GM23338 (cell line): ENCODE measurements around the gene DACH2. TPM values are rescaled to one million over a fixed set of nuclear protein-coding genes. Genes with fewer than 3 reads are reported as not detected.

Experiments
- ATAC-seq: fragments of 200-7000 bp; cut with Tn5 transposase; 3 replicates; pipeline ENCODE4 v1.9.1; 2020
- DNase-seq: peaks from one replicate; pipeline ENCODE4 v3.0.0-alpha.2; 2015; ENCODE audit warnings: low spot score
- H2AFZ ChIP-seq: fragments of 200-600 bp; sonication (generic); 2 replicates; pipeline ENCODE4 v1.8.0; 2016; ENCODE audit warnings: antibody characterized with exemption, mild to moderate bottlenecking, moderate library complexity
- H3F3A ChIP-seq: fragments of 200-600 bp; sonication (generic); replicated peaks from 2 replicates; pipeline ENCODE4 v1.8.0; 2017; ENCODE audit warnings: antibody characterized with exemption, mixed run types, low read depth
- H3K27ac ChIP-seq: fragments of 200-600 bp; sonication (generic); 2 replicates; pipeline ENCODE4 v1.6.1; 2016; ENCODE audit warnings: low read depth
- H3K27me3 ChIP-seq: fragments of 200-600 bp; sonication (generic); 2 replicates; pipeline ENCODE4 v1.8.0; 2016; ENCODE audit warnings: mild to moderate bottlenecking, mixed run types, moderate library complexity; ENCODE audit not compliant: insufficient read depth
- H3K36me3 ChIP-seq: fragments of 200-600 bp; sonication (generic); 2 replicates; pipeline ENCODE4 v1.8.0; 2016; ENCODE audit warnings: mild to moderate bottlenecking; ENCODE audit not compliant: insufficient read depth
- H3K4me1 ChIP-seq: fragments of 200-600 bp; sonication (generic); 2 replicates; pipeline ENCODE4 v1.8.0; 2016; ENCODE audit warnings: mild to moderate bottlenecking, moderate library complexity; ENCODE audit not compliant: insufficient read depth
- H3K4me2 ChIP-seq: fragments of 200-600 bp; sonication (generic); 2 replicates; pipeline ENCODE4 v1.7.1; 2017; ENCODE audit warnings: mixed run types
- H3K4me3 ChIP-seq: fragments of 200-600 bp; sonication (generic); 2 replicates; pipeline ENCODE4 v1.6.1; 2016; ENCODE audit warnings: mixed run types
- H3K79me2 ChIP-seq: fragments of 200-600 bp; sonication (generic); replicated peaks from 2 replicates; pipeline ENCODE4 v1.8.0; 2017; ENCODE audit warnings: mild to moderate bottlenecking; ENCODE audit not compliant: insufficient read depth
- H3K9me2 ChIP-seq: fragments of 200-600 bp; sonication (generic); 2 replicates; pipeline ENCODE4 v1.8.0; 2017; ENCODE audit not compliant: insufficient read depth
- H4K20me1 ChIP-seq: fragments of 200-600 bp; sonication (generic); replicated peaks from 2 replicates; pipeline ENCODE4 v1.8.0; 2017; ENCODE audit warnings: mild to moderate bottlenecking; ENCODE audit not compliant: insufficient read depth
- H3K27ac Mint-ChIP-seq: 2 replicates; pipeline ENCODE4 v1.8.0; 2020; ENCODE audit warnings: inconsistent platforms, mild to moderate bottlenecking, moderate library complexity, mixed read lengths
- H3K27me3 Mint-ChIP-seq: 3 replicates; pipeline ENCODE4 v1.8.0; 2022; ENCODE audit warnings: low read depth, mild to moderate bottlenecking, moderate library complexity, mixed read lengths, inconsistent platforms; ENCODE audit not compliant: insufficient read depth, poor library complexity
- H3K36me3 Mint-ChIP-seq: 3 replicates; pipeline ENCODE4 v1.8.0; 2021; ENCODE audit warnings: low read depth, mild to moderate bottlenecking, inconsistent platforms, moderate library complexity, mixed read lengths
- H3K4me1 Mint-ChIP-seq: 3 replicates; pipeline ENCODE4 v1.8.0; 2020; ENCODE audit warnings: mild to moderate bottlenecking, inconsistent platforms, mixed read lengths
- H3K4me3 Mint-ChIP-seq: 3 replicates; pipeline ENCODE4 v1.8.0; 2021; ENCODE audit warnings: moderate library complexity, mild to moderate bottlenecking, inconsistent platforms, mixed read lengths
- H3K9me3 Mint-ChIP-seq: 3 replicates; pipeline ENCODE4 v1.8.0; 2020; ENCODE audit warnings: moderate library complexity, mild to moderate bottlenecking, inconsistent platforms, mixed read lengths
- ETS1 ChIP-seq: IDR thresholded peaks from 2 replicates; pipeline ENCODE4 v1.6.1; 2016; ENCODE audit warnings: antibody characterized with exemption
- EZH2 ChIP-seq: fragments of 200-600 bp; sonication (generic); IDR thresholded peaks from one replicate; pipeline ENCODE4 v1.8.0; 2017; ENCODE audit warnings: antibody characterized with exemption, mild to moderate bottlenecking, low read depth; ENCODE audit not compliant: unreplicated experiment
- EZH2phosphoT487 ChIP-seq: fragments of 200-600 bp; sonication (generic); IDR thresholded peaks from one replicate; pipeline ENCODE4 v1.8.1; 2018; ENCODE audit warnings: antibody characterized with exemption; ENCODE audit not compliant: unreplicated experiment
- JUNB ChIP-seq: IDR thresholded peaks from one replicate; pipeline ENCODE4 v1.6.1; 2016; ENCODE audit warnings: antibody characterized with exemption; ENCODE audit not compliant: unreplicated experiment
- NANOG ChIP-seq: IDR thresholded peaks from 2 replicates; pipeline ENCODE4 v1.6.1; 2016; ENCODE audit warnings: antibody characterized with exemption, borderline replicate concordance
- REST ChIP-seq: IDR thresholded peaks from one replicate; pipeline ENCODE4 v1.6.1; 2018; ENCODE audit warnings: antibody characterized with exemption; ENCODE audit not compliant: unreplicated experiment
- STAT1 ChIP-seq: IDR thresholded peaks from one replicate; pipeline ENCODE4 v1.6.1; 2016; ENCODE audit warnings: antibody characterized with exemption; ENCODE audit not compliant: unreplicated experiment
- ZNF114 ChIP-seq: fragments of 250-450 bp; sonication (Bioruptor Pico); IDR thresholded peaks from 2 replicates; pipeline ENCODE4 v1.5.0; 2020; ENCODE audit warnings: mild to moderate bottlenecking, moderate library complexity
- ZNF331 ChIP-seq: fragments of 250-450 bp; sonication (Bioruptor Pico); IDR thresholded peaks from 2 replicates; pipeline ENCODE4 v1.5.0; 2020; ENCODE audit warnings: low read depth, mild to moderate bottlenecking, moderate library complexity
- ZNF462 ChIP-seq: fragments of 250-450 bp; sonication (Bioruptor Pico); IDR thresholded peaks from 2 replicates; pipeline ENCODE4 v1.5.0; 2020; ENCODE audit warnings: mild to moderate bottlenecking, moderate library complexity
- polyA plus RNA-seq: library from polyadenylated mRNA; unstranded; fragments of >200 nt; fragmentation: Nextera tagmentation; extraction: Ambion mirVana; gene quantifications from 2 replicates; pipeline ENCODE4 v1.2.1, GENCODE V29; 2016
- total RNA-seq: library from RNA; depleted of rRNA; stranded (reverse); fragments of >200 nt; shearing (Covaris generic); gene quantifications from 2 replicates; pipeline ENCODE4 v1.2.3, GENCODE V29; 2014
- TF ChIP-seq, protein P1 (sequence below), 2 experiments: fragments of 200-600 bp in 1 of 2; sonication (generic) in 1 of 2; conservative IDR thresholded peaks; 2 replicates each; pipeline versions ENCODE4 v1.5.1 to v1.6.1; 2016 to 2017; ENCODE audit warnings: antibody characterized with exemption in 2 of 2, low read depth in 2 of 2, mild to moderate bottlenecking in 2 of 2, moderate library complexity in 1 of 2

The DACH2 gene
- total and polyA plus RNA-seq, 2 experiments from 2014 or later = 2.4 to 4.6 TPM

- ATAC-seq = no peak
- Histone ChIP-seq H3K36me3 (peaks cover 5% of the 10 kb centered on the region; the same call in 1 of the 2 replicates), H3K9me2 (no peaks in the 10 kb centered on the region), H3F3A (no peaks in the 10 kb centered on the region), H3K4me2 (no peak overlapping the region), H3K27me3 (no peaks in the 10 kb centered on the region), H3K4me3 (no peak overlapping the region), H3K79me2 (no peaks in the 10 kb centered on the region), H4K20me1 (no peaks in the 10 kb centered on the region), H2AFZ (no peak overlapping the region), H3K4me1 (peaks cover 28% of the 10 kb centered on the region; the same call in 1 of the 2 replicates), H3K27ac (no peak overlapping the region)
- Mint-ChIP-seq H3K4me1 (peaks cover 24% of the 10 kb centered on the region), H3K27me3 (no peaks in the 10 kb centered on the region), H3K4me3 (no peak overlapping the region), H3K9me3 (peaks cover 10% of the 10 kb centered on the region; the same call in 2 of the 3 replicates), H3K36me3 (peaks cover 16% of the 10 kb centered on the region; the same call in 2 of the 3 replicates), H3K27ac (peak overlapping the region; percentile 39; the same call in 1 of the 2 replicates)
- TF ChIP-seq EZH2 = no peak
- no peak for TF ChIP-seq ZNF462 (CRISPR knock-in tag)
- TF ChIP-seq NANOG = no peak
- no peak for TF ChIP-seq REST
- TF ChIP-seq ETS1 = no peak
- no peak for TF ChIP-seq ZNF114
- TF ChIP-seq EZH2phosphoT487 = no peak
- no peak for TF ChIP-seq ZNF331
- TF ChIP-seq STAT1 = no peak
- TF ChIP-seq, protein P1, sequence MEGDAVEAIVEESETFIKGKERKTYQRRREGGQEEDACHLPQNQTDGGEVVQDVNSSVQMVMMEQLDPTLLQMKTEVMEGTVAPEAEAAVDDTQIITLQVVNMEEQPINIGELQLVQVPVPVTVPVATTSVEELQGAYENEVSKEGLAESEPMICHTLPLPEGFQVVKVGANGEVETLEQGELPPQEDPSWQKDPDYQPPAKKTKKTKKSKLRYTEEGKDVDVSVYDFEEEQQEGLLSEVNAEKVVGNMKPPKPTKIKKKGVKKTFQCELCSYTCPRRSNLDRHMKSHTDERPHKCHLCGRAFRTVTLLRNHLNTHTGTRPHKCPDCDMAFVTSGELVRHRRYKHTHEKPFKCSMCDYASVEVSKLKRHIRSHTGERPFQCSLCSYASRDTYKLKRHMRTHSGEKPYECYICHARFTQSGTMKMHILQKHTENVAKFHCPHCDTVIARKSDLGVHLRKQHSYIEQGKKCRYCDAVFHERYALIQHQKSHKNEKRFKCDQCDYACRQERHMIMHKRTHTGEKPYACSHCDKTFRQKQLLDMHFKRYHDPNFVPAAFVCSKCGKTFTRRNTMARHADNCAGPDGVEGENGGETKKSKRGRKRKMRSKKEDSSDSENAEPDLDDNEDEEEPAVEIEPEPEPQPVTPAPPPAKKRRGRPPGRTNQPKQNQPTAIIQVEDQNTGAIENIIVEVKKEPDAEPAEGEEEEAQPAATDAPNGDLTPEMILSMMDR (conservative IDR thresholded peaks at IDR 0.05; ENCODE audit: low read depth in 2 of 2) = no peak
- TF ChIP-seq JUNB = no peak
- no peak for DNase-seq
Measured at GRCh38 chrX:86829786-86830185, 681.5 kb downstream of the DACH2 start.
